GM21515 (cell line): Measurements from ENCODE around the gene COA5.

ENCODE experiments used
- ATAC-seq: cut with Tn5 transposase; IDR thresholded peaks from one replicate; pipeline ENCODE4 v1.9.1; 2021; ENCODE audit not compliant: unreplicated experiment

The COA5 gene

DNA sequence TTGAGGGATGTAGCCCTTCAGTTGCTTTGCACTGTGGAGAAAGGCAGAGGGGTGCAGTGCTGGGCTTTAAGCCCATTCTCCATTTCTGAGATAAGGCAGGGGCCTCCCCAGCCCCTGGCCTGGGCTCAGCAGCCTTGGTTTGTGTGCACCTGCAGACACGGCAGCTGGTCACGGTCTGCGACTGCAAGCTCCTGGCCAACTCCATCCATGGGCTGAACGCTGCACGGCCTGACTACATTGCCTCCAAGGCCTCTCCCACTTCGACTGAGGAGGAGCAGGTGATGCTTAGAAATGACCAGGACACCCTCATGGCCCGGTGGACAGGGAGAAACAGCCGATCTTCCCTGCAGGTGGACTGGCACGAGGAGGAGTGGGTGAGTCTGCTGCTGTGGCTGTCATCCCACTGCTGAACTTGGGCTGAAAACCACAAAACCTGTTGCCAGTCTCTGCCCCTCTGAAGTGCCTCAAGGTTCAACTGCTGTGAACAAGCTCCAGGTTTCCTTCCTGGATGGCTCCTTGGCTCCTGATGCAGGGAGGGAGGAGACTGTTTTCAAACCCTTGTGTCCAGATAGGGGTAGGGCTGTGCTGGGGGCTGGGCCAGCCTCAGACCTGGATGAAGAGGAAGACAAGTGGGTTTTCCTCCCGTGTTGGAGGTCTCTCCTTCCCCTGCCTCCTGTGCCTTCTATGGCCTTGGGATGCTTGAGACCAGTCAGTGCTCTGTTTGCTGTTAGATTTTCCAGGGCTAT lies 54.0 kb downstream of the COA5 start:
- no peak for ATAC-seq

DNA sequence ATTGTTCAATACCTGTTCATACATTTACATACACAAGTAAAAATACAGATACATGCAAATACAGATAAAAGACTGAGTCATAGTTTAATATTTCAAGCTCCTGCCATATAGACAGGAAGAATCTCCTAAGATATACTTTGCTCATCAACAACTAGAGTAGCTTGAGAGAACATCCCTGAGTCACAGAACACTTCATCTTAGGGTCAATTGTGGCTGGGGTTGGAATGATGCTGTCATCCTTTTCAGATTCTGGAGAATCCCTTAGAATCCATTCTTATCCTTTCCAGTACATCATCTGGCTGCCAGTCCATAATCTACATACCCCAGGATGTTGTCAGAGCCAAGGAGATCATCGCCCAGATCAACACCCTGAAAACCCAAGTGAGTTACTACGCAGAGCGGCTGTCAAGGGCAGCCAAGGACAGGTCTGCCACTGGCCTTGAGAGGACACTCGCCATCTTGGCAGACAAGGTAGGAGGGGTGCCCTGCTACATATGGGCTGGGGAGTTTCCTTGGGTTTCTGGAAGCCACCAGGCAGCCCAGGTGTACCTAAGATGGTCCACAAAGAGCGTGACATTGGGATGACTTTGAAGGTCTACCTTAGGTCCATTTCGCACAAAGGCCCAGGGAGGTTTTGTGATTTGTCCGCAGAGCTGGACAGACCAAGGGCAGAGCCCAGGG lies 55.7 kb downstream of the COA5 start:
- no peak for ATAC-seq

DNA sequence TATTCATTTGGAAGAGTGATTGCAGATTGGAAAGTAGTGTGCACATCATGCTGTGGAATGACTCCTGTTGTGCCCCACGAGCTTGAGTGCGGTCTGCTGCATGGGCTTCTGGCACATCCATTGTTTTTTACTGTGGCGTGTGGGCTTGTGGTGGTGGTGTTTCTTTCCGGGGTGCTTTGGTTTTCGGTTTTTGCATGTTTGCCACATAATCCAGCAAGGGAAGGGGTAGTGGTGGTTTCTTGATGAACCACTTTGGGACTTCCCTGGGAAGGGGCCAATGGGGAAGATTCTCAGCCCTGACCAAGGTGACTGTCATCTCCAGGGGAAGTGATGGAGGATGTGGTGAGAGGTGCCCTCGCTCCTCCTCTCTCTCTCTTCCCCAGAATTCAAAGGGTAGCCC lies 57.0 kb downstream of the COA5 start:
- no peak for ATAC-seq

DNA sequence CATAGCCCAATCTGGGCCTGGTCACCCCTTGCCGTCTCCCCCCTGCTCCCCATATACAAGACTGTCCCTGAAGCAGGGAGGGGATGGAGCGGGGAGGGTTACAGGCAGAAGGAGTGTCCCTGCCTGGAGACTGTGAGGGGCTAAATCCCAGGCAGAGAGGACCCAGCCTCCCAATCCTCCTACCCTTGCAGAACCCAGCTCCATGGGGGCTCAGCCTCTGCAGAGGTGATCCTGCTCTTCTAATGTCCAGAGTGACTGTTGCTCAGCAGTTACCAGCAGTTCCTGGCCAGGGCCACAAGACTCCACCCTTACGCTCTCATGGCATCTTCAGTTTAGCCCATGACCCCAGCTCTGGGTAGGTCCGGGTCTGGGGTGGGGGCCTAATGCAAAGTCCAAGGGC lies 58.1 kb downstream of the COA5 start:
- ATAC-seq = no peak
